ENCODE data around the gene APOM.
A peak's percentile ranks its signal among the peaks of the same experiment; 100 is the strongest.

APOM gene

DNA sequence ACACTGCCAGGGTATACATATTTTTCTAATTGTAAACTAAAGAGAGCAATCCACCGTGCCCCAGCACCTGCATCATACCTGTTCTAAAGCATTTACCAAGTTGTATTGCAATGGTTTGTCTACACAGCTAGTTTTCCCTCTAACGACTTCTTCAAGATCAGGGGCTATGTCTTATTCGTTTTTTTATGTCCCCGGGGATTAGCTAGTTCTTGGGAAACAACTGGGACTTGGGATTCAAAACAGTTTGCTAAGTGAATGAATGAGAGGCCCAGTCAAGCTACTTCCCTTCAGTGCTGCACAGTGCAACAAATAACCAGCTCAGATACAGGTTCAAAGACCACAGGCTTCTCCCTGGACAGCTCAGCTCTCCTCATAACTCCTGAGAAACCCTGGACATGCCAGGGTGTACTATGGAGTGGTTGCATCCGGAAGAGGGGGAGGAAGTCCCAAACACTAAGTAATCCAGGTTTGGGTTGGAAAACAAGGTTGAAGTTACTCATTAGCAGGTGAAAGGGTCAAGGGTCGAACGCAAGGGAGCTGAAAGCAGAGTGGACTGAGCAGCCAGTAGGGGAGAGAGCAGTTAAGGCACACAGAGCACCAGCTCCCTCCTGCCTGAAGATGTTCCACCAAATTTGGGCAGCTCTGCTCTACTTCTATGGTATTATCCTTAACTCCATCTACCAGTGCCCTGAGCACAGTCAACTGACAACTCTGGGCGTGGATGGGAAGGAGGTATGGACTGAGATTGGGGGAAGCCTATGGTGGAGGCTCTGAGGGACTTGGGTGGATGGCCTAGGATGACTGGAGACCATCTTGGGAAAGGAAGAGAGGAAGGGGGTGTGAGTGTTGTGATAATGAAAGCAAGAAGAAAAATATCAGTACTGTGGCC is at the start of gene APOM:
Gene APOM (plus strand): TSS at position 546 of the 889 bp plus-strand sequence. CDS start 73 bp downstream, at position 619.
- intact Hi-C loops (cut with DNase I): no loop called here
- DNase-seq: no peak

DNA sequence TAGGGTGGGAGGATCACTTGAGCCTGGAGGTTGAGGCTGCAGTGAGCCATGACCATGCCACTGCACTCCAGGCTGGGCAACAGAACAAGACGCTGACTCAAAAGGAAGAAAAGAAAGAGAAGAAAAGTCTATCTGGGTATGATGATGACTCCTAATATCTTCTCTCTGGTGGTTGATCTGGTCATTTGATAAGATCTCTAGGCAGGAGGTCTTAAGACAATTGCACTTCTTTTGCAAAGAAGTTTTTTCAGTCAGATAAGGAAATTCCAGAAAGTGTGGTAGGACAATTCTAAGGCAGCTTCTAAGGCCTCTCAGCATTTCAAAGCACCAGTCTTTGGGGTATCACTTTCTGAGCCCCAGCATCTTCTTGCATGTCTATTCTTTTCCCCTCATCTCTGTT is 48.4 kb upstream of the APOM start:
- intact Hi-C loops (cut with DNase I): no loop called here
- DNase-seq: no peak

DNA sequence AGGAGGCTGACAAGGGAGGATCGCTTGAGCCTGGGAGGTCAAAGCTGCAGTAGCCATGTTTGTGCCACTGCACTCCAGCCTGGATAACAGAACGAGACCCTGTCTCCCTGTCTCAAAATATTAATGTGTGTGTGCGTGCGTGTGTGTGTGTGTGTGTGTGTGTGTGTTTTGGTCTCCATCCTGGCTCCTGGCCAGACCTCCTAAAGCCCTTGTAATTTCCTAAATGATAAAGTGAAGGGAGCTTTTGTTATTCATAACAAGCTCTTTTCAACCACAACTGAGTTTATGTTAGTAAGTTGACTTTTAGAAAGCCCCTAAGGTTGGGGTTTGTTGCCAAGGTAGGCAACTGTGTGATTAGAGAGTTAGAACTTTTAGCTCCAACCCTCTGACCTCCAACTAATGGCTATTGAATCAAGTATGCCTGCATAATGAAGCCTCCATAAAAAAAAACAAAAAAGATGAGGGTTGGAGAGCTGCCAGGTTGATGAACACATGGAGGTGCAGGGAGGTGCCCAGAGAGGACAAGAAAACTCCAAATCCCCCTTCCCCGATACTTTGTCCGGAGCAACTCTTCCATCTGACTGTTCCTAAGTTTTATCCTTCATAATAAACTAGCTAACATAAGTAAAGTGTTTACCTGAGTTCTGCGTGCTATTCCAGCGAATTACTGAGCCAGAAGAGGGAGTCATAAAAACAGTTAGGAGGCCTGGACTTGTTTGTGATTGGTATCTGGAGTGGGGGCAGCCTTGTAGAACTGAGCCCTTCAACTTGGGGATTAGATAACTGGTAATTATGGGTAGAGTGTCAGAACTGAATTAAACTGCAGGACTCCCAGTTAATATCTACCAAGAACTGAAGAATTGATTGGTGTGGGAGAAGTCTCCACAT is 45.9 kb upstream of the APOM start:
- no peak for DNase-seq
- intact Hi-C loops (cut with DNase I): no loop called here

DNA sequence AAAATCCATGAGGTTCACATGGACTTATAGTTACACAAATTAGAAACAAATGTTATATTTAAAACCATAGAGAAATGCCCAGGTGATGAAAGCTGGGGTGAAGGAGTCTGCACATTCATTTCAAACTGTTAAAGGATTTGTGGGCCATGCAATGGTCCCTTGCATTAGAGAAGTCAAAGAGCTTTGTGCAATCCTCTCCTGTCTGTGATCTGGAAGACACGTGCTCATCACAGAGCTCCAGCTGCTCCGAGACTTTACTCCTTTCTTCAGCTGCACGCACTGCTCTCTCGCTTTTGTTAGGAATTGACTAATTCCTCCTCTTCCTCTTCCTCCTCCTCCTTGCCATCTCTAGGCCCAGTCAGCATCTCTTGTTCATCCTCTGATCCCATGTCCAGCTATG is 44.7 kb upstream of the APOM start:
- intact Hi-C loops (cut with DNase I): no loop called here
- no peak for DNase-seq

DNA sequence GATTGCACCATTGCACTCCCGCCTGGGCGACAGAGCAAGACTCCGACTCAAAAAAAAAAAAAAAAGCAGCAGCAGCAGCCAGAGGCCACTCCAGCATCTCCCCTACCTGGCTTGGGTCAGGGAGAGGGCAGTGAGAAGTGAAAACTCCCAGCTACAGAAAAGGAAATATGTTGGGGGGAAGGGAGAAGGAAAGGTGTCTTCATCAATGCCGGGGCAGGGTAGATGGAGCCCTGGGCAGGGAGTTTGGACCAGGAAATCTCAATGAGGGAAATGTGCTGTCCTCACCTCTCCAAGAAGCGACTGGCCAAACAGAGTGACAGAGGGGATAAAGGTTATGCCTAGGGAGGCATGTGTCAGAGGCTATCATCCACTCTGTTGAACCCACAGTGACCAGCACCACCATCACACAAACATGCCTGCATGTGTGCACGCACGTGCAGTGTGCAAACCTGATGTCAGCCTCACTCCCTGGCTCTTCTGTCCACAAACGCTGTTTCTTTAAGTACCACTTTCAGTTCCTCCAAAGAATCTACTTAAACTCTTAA is 41.5 kb upstream of the APOM start:
- intact Hi-C loops (cut with DNase I): no loop called here
- DNase-seq: no peak

DNA sequence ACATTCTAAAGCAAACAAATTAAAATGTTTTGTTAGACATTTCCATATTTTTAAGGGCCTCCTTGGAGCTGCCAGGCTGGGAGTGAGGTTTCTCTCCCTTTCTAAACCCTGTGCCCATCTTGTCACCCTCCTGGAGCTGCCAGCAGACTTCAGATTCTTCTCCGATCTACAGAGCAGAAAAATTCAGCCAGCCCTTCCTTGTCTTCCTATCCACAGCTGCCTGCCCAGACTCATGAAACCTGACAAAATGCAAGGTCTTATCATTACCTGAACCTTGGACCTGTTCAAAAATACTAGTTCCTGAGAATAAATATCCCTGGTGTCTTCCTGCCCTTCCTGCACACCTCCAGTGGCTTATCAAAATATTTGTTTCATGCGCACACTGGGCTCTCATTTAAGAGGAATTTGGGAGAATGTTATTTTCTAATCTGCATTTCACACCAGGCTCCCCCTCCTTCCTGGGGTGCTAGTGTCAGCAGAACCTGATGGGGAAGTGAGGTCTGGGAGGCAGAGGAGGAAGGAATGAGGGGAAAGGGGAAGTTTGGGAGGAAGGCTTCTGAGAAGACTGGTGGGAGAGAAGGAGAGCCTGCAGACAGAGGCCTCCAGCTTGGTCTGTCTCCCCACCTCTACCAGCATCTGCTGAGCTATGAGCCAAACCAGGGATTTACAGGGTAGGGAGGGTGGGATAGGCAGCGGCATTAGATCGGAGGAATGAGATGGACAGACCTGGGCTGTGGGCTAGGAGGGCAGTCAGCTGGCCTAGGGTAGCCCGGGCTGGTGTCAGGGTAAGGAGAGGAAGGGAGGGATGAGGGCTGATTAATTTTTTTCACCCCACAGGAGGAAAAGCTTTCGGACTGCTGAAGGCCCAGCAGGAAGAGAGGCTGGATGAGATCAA is 40.8 kb upstream of the APOM start, which contains the start of gene AIF1:
Gene AIF1 (plus strand): TSS at position 551 of the 895 bp plus-strand sequence. CDS start 96 bp downstream, at position 647.
- DNase-seq: no peak
- intact Hi-C loops (cut with DNase I): no loop called here

DNA sequence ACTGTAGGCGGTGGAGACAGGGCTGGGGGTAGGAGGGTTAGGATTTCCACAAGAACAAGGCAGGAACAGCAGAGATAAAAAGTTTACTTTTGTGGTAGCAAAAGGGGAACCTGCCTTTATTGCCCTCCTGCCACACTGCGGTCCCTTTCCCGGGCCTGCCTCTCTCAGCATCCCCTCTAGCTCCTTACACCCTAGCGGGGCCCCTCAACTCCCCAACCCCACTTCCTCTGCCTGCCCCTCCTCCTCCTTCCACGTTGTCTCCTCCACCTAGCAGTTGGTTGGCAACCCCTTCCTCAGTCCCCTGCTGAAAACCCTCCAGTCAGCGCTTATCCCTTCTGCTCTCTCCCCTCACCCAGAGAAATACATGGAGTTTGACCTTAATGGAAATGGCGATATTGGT is 39.9 kb upstream of the APOM start:
- no peak for DNase-seq
- intact Hi-C loops (cut with DNase I): no loop called here

DNA sequence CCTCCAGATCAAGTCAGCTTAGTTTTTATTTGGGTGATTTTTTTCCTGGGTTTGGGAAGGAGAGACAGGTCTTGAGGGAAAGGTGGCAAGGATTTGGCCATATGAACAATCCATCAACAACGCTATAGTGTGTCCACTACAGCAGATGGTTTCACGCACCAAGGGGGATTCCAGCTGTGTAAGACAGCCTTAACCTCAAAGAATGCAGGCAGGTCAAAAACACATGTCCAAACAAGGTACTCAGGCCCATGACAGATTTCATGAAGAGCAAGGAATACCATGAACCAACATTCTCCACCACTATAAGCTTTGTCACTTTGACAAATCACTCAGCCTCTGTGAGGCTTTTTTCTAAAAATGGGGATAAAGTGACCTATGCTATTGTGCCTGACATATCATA is 38.7 kb upstream of the APOM start:
- no peak for DNase-seq
- intact Hi-C loops (cut with DNase I): no loop called here

DNA sequence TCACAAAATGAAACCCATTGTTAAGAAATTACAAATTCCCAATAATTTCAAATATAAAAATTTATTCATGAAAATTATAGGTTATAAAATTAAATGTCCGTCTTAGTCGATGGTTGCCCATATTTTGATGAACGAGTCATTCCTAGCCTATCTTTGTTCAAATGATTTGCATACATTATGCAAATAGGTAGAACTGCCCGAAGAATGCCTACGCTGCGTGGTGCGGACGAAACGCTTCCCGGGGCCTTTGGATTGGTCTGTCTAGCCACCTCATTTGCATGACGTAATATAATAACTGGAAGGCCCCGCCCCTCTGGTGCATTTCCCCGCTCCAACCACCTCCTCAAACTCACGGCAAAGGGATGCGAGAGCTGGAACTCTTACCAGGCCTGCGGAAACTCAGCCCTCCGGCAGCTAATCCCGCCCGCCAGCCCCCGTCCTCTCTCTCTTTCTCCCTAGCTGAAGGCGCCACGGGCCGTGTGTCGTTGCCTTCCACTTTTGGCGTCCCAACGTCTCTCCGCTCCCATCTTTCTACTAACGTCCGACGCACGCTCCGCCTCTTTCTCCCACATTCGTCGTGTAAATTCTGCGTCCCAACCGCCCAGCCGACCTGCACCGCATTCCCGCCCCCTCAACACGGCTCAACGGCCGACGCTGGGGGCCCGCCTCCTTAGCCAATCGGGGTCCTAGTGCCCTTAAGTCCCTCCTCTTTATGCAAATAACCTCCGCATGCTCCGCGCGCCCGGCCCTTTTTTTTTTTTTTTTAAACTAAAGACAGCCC is 35.7 kb upstream of the APOM start:
- intact Hi-C loops (cut with DNase I): loop anchor here (1.0 kb wide), 1 partner anchor 32 kb away; the partner anchor contains the start of gene BAG6
- DNase-seq: peak; percentile 90 to 100 (median 97)

DNA sequence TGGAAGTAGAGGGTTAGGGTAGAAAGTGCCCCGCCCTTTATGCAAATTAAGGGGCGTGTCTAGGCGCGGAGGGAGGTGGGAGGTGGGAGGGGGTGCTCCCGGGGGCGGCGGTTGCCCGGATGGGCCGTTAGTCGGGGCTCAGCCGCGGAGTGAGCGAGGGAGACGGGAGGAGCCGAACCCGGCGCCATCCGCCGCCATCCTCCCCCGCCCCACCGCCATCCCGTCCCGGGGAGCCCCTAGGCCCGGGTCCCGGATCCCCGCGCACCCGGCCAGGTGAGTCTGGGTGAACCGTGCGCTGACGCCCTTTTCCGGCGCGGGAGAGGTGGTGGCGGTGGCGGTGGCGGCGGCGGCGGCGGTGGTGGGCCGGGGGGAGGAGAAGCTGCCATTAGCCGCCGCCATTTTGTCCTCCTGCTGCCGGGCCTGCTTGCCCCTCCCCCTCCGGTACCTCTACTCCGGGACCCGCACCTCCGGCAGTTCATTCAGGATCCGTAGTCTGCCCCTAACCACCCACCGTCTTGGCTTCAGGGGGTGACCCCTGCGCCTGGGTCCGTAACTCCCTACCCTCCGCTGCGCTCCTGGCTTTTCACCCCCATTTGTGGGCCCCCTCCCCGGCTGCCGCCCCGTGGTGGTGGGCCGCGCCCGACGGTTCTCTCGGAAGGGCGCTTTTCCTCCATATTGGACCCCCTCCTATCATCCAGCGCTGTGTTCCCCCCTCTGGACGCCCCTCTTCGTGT is 34.9 kb upstream of the APOM start, which contains the start of gene PRRC2A:
Gene PRRC2A (plus strand): TSS at position 130 of the 734 bp plus-strand sequence. CDS start 2,075 bp downstream, outside the sequence.
- intact Hi-C loops (cut with DNase I): loop anchor here (1.0 kb wide), 1 partner anchor 32 kb away; the partner anchor contains the start of gene BAG6
- DNase-seq: peak in 4 of 10 donors; percentile 61 to 93 (median 88)

DNA sequence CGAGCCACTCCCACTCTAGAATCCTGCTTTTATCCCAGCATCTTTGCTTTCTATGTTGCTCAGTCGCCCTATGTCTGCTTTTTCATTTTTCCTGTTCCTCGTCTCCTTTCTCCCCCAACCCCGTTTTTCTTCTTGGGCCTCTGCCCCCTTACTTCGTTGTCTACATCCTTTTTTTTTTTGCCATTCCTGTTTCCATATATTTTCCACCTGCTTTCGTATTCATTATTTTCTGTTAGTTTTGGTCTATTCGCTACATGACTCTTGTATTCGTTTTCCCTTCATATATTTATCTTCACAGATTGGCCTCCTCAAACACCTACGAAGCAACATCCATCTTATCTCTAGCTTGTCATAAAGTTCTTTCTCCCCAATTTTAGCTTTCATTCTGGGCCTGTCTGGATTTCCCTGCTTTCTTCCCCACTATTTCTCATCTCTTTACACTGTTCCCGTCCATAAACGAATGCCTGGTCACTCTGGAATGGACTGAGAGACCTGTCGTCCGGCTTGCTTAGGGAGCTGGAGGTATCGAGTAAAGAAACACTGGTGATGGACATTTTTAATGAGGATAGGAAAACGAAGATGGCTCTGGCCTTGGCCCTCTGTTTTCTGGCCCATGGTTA is 34.3 kb upstream of the APOM start:
- no peak for DNase-seq
- intact Hi-C loops (cut with DNase I): no loop called here

DNA sequence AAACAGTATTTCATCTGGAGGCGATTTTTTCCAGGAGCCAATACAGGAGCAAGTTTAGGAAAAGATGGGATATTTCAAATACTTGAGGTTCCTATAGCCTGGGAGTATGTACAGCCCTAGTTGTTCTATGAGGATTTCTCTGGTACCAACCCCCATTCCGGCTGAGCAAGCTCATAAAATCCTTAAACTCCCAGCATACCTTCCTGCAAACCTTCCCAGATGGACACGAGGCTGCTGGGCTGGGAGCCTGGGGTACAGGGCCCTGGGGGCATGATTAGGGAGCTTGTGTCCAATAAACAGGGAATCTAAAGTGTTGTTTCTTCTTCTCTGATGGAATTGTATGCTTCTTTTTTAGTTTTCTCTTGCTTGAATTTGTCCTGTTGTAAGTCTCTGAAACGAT is 33.7 kb upstream of the APOM start:
- intact Hi-C loops (cut with DNase I): no loop called here
- peak in 1 of 10 donors; percentile 14 for DNase-seq

DNA sequence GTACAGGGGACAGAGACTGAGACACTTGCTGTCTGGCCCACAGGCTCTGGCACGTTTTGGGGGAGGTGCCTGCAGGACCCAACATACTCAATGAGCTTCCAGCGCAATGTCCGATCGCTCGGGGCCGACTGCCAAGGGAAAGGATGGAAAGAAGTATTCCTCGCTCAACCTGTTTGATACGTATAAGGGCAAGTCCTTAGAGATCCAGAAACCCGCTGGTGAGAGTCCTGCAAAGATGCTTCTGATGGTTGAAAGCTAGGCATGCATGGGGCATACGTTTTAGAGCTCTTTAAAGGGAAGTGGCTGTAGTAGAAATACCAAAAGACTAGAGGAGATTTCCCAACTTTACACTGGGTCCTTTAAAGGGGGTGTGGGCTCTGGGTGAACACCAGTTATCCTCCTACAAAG is 33.0 kb upstream of the APOM start:
- intact Hi-C loops (cut with DNase I): no loop called here
- no peak for DNase-seq

DNA sequence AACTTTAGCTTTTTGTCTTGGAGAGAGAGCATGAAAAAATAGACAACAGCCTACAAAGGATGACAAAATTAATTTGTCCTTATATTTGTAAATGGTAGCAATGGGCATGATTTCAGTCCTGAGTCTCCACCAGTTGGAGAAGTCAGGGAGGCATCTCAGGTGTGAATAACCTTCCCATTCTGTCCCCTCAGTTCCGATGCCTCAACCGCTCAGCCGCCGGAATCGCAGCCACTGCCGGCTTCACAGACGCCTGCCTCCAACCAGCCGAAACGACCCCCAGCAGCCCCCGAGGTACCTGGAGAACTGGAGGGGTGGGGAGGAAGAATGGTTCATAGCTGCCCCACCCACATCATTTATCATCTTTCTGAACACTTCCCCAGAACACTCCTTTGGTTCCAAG is 31.6 kb upstream of the APOM start:
- no peak for DNase-seq
- intact Hi-C loops (cut with DNase I): no loop called here

DNA sequence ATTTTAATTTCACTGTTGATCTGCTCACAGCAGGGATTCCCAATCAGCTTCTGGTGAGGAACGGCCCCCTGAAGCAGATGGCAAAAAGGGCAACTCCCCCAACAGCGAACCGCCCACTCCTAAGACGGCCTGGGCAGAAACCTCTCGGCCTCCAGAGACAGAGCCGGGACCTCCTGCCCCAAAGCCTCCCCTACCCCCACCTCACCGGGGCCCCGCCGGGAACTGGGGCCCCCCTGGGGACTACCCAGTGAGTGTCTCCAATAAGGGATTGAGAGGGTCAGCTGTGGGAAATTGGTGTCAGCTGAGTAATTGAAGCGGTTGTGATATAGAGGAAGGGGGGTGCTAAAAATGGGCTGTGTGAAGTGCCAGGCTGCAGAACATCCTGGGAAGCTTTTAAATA is 28.7 kb upstream of the APOM start:
- intact Hi-C loops (cut with DNase I): no loop called here
- DNase-seq: no peak

DNA sequence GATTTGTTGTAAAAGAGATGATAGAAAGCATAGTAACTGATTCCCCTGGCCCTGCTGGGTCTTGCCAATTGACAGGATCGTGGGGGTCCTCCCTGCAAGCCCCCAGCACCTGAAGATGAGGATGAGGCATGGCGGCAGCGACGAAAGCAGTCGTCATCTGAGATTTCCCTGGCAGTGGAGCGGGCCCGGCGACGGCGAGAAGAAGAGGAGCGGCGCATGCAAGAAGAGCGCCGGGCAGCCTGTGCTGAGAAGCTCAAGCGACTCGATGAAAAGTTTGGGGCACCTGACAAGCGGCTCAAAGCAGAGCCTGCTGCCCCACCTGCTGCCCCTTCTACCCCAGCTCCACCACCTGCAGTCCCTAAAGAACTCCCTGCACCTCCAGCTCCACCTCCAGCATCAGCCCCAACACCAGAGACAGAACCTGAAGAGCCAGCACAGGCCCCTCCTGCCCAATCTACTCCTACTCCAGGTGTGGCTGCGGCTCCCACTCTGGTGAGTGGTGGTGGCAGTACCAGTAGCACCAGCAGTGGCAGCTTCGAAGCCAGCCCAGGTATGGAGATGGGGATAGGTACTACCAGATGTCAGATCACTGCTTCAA is 27.9 kb upstream of the APOM start:
- intact Hi-C loops (cut with DNase I): no loop called here

DNA sequence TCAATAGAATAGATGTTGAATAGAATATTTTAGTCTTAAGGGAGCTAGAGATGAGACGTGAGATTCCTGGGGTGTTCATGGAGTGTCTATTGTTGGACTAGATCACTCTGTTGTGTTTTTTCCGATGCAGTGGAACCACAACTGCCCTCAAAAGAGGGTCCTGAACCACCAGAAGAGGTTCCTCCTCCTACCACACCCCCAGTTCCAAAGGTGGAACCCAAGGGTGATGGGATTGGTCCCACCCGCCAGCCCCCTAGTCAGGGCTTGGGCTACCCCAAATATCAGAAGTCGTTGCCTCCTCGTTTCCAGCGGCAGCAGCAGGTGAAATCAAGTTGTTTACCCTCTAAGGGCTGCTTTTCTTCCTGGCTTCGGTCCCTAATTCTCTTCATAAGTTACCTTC is 26.7 kb upstream of the APOM start:
- intact Hi-C loops (cut with DNase I): no loop called here
- no peak for DNase-seq

More for the DNA sequence above, 27.9 kb upstream of the APOM start:
- DNase-seq: no peak

Data from posterior cingulate gyrus (tissue), 11 donors.